Activated CD4-positive, alpha-beta T cell treated with anti-CD3 and anti-CD28 coated beads, Interleukin-2, amount 10 ng/mL, durations not matched to agents 24 days and 14 days (primary cell): ENCODE measurements around the gene CRHBP. TPM values are rescaled to one million over a fixed set of nuclear protein-coding genes. Genes with fewer than 3 reads are reported as not detected.
"Not testable (repeated sequence)": the region's sequence is repeated elsewhere in the genome, so short reads cannot be mapped to it uniquely, and the experiment has no call there.

Experiments used
- DNase-seq: peaks from one replicate; pipeline ENCODE4 v3.0.0; 2022
- H3K27ac Mint-ChIP-seq: one replicate; pipeline ENCODE4 v1.8.0; 2022; ENCODE audit warnings: mild to moderate bottlenecking, mixed read lengths
- H3K27me3 Mint-ChIP-seq: one replicate; pipeline ENCODE4 v1.8.0; 2022; ENCODE audit warnings: mixed read lengths
- H3K36me3 Mint-ChIP-seq: one replicate; pipeline ENCODE4 v1.8.0; 2022; ENCODE audit warnings: low read depth, mild to moderate bottlenecking, mixed read lengths
- H3K4me1 Mint-ChIP-seq: one replicate; pipeline ENCODE4 v1.8.0; 2021; ENCODE audit warnings: mixed read lengths
- H3K4me3 Mint-ChIP-seq: one replicate; pipeline ENCODE4 v1.8.0; 2022; ENCODE audit warnings: mild to moderate bottlenecking, moderate library complexity, mixed read lengths
- H3K9me3 Mint-ChIP-seq: one replicate; pipeline ENCODE4 v1.8.0; 2021; ENCODE audit warnings: mixed read lengths
- intact Hi-C: fragments of 100-400 bp; cut with micrococcal nuclease; formaldehyde crosslinking; loops from one replicate; pipeline ENCODE4 v1.15.1; 2023
- total RNA-seq: library from RNA; stranded (reverse); gene quantifications from 2 replicates; pipeline ENCODE4 v1.2.3, GENCODE V29; 2022

CRHBP gene
- total RNA-seq, 1 donor from 2014 or later, result 0.23 TPM

GRCh38 chr5:76943006-76943405, 9.8 kb upstream of the CRHBP start:
- no peak overlapping the region for H3K27ac Mint-ChIP-seq
- peaks cover 29% of the 10 kb centered on the region for H3K27me3 Mint-ChIP-seq
- H3K4me1 Mint-ChIP-seq, result no peaks in the 10 kb centered on the region
- no peak for DNase-seq
- H3K4me3 Mint-ChIP-seq, result no peak overlapping the region
- no peaks in the 10 kb centered on the region for H3K9me3 Mint-ChIP-seq
- intact Hi-C loops, result no loop called here
- H3K36me3 Mint-ChIP-seq, result no peaks in the 10 kb centered on the region

DNA sequence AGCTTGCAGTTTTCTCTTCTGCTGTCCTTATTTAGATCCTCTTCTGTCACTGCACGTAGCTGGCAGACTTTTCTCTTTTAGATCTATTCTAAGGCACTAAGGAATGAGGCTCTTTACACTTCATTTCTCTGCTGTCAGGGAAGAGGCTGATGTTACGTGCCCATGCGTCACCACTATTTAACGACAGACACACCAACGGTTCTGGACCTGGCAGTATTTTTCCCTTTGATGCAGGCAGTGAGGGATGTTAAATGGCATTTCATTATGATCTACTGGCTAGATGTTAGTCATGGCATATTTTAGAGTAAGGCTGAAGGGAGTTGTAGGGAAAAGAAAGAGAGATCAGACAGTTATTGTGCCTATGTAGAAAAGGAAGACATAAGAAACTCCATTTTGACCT, 8.2 kb upstream of the CRHBP start:
- DNase-seq, result no peak
- Mint-ChIP-seq H3K36me3 (no peaks in the 10 kb centered on the region), H3K4me3 (no peak overlapping the region), H3K27me3 (peaks cover 38% of the 10 kb centered on the region), H3K4me1 (no peaks in the 10 kb centered on the region), H3K9me3 (no peaks in the 10 kb centered on the region), H3K27ac (no peak overlapping the region)
- intact Hi-C loops, result no loop called here

- H3K27me3 Mint-ChIP-seq, result peaks cover 39% of the 10 kb centered on the region
- DNase-seq, H3K4me3 Mint-ChIP-seq, H3K36me3 Mint-ChIP-seq, H3K27ac Mint-ChIP-seq, H3K9me3 Mint-ChIP-seq, intact Hi-C loops, H3K4me1 Mint-ChIP-seq: not testable (repeated sequence)
Observed at GRCh38 chr5:76945238-76945637, 7.6 kb upstream of the CRHBP start.

- Mint-ChIP-seq H3K4me1 (no peaks in the 10 kb centered on the region), H3K9me3 (no peaks in the 10 kb centered on the region), H3K4me3 (no peak overlapping the region), H3K27me3 (peaks cover 43% of the 10 kb centered on the region), H3K27ac (no peak overlapping the region), H3K36me3 (no peaks in the 10 kb centered on the region)
- intact Hi-C loops, result no loop called here
- no peak for DNase-seq
Observed at GRCh38 chr5:76946090-76946489, 6.8 kb upstream of the CRHBP start.

DNA sequence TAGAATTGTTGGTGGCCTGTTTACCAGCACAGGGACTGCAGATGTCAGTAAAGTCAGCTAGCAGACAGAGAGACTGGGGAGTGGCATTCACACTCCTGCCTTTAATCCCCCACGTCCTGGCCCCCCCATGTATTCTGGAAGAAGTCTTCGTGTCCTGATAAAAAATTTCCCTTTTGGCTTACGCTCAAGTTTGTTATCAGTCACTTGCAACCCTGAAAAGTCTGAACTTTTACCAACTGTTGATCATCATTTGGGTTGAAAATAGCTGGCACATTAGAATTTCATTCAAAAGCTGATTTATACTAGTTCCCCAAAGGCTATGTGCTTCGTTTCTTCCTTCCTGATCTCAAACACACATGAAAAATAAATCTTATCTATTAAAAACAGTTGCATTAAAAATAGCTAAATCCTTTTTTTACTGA, 5.8 kb upstream of the CRHBP start:
- H3K27me3 Mint-ChIP-seq, result peaks cover 51% of the 10 kb centered on the region

DNA sequence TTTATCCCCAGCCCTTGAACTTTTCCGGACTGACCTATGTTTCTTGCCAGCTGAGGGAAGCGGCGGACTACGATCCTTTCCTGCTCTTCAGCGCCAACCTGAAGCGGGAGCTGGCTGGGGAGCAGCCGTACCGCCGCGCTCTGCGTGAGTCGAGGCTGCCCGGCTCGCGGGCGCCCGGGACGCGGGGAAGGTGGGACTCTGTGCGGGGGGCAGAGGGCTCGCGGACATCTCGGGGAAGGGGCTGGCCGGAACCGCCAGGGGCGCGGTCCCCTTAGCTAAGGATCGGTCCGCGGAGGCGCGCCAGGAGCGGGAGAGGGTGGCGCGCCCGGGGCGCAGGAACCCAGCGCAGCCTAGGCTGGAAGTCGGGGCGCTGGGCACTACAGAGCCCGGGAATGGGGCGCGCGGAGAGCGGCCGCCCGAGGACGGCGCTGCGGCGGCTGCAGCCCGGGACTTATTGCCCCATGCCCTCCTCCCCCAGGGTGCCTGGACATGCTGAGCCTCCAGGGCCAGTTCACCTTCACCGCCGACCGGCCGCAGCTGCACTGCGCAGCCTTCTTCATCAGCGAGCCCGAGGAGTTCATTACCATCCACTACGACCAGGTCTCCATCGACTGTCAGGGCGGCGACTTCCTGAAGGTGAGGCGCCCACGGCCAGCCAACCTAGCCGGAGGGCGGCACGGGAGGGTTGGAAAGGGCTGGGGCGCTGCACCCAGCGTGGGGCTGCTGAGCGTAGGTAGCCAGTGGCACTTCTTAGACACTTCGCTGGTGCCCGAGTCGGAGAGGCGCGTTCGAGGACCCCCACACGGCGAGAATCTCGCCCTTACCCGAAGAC, 922 bp downstream of the CRHBP start:
- Mint-ChIP-seq H3K4me3 (no peak overlapping the region), H3K27ac (no peak overlapping the region), H3K4me1 (no peaks in the 10 kb centered on the region), H3K27me3 (peaks cover 54% of the 10 kb centered on the region), H3K36me3 (no peaks in the 10 kb centered on the region), H3K9me3 (no peaks in the 10 kb centered on the region)
- DNase-seq, result no peak
- intact Hi-C loops, result loop anchor here (10.0 kb wide), 1 partner anchor 681 kb away; the partner anchor contains the start of gene OTP

More for the DNA sequence above, 5.8 kb upstream of the CRHBP start:
- Mint-ChIP-seq H3K36me3 (no peaks in the 10 kb centered on the region), H3K4me1 (no peaks in the 10 kb centered on the region), H3K27ac (no peak overlapping the region), H3K9me3 (no peaks in the 10 kb centered on the region), H3K4me3 (no peak overlapping the region)
- intact Hi-C loops, result no loop called here
- DNase-seq, result no peak

GRCh38 chr5:76954383-76954763, 1.5 kb downstream of the CRHBP start:
- intact Hi-C loops, result loop anchor here (10.0 kb wide), 1 partner anchor 680 kb away; the partner anchor contains the start of gene OTP

DNA sequence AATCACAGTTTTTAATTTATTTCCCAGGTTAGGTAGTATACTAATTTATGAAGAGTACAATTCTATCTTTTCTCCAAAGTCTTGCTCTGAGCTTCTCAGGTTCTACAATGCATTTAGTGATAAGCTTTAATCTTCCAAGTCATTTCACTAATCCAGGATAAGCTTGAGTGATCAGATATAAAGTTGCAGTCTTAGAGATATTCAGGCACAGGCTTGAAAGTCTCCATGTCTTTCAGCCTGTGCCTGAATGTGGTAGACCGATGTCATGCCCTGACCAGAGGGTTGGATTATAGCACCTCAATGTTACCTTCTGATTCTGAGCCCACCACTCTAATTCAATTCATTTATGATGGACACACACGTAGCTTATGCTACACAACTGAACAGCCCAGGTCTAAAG, 3.2 kb downstream of the CRHBP start:
- no peak overlapping the region for H3K27ac Mint-ChIP-seq
- peaks cover 16% of the 10 kb centered on the region for H3K4me1 Mint-ChIP-seq
- intact Hi-C loops, result loop anchor here (10.0 kb wide), 1 partner anchor 679 kb away; the partner anchor contains the start of gene OTP
- H3K27me3 Mint-ChIP-seq, result peaks cover 55% of the 10 kb centered on the region
- DNase-seq, result no peak
- no peaks in the 10 kb centered on the region for H3K9me3 Mint-ChIP-seq
- H3K36me3 Mint-ChIP-seq, result no peaks in the 10 kb centered on the region
- no peak overlapping the region for H3K4me3 Mint-ChIP-seq

More at GRCh38 chr5:76954383-76954763, 1.5 kb downstream of the CRHBP start:
- Mint-ChIP-seq H3K9me3 (no peaks in the 10 kb centered on the region), H3K4me1 (peaks cover 5% of the 10 kb centered on the region), H3K4me3 (no peak overlapping the region), H3K27me3 (peaks cover 56% of the 10 kb centered on the region), H3K36me3 (no peaks in the 10 kb centered on the region), H3K27ac (no peak overlapping the region)
- DNase-seq, result no peak

DNA sequence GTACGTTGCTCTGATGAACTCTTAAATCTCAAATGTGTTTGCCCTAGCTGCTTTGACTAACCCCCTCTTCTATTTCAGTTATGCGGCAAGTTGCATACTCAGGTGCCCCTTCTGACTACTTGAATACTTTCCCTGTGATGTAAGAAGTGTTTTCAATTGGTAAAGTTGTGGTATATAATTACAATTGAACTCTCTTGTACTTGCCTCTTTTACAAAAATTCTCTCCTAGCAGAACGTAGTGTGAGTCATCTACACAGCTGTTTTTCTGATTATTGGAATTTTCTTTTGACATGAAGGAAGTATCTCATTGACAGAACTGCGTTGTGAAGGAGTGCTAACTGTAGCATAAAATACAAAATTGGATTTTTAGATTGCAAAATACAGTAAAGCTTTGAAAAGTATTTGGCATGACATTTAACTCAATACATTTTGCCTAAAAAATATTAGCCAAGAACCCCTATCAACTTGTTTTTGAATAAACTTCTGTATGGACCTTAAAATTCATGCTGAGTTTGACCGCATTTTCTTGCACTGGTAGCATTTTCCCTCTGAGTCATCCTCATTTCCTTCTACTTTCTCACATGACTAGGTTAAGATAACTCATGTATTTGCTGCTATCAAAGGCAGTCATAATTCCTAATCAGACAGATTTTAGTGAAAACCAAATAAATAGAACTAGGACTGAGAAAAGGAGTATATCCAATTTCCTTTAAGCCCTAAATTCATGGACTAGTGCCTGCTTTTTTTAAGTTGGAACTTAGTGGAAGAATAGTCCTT, 6.3 kb downstream of the CRHBP start:
- peaks cover 18% of the 10 kb centered on the region for H3K4me1 Mint-ChIP-seq

GRCh38 chr5:76960004-76960625, 7.3 kb downstream of the CRHBP start:
- H3K36me3 Mint-ChIP-seq, result no peaks in the 10 kb centered on the region
- intact Hi-C loops, result no loop called here
- H3K4me3 Mint-ChIP-seq, result peak overlapping the region; percentile 10
- H3K27ac Mint-ChIP-seq, result no peak overlapping the region
- H3K9me3 Mint-ChIP-seq, result no peaks in the 10 kb centered on the region
- peak; percentile 67 for DNase-seq
- peaks cover 18% of the 10 kb centered on the region for H3K4me1 Mint-ChIP-seq
- peaks cover 43% of the 10 kb centered on the region for H3K27me3 Mint-ChIP-seq

More for the DNA sequence above, 6.3 kb downstream of the CRHBP start:
- H3K27me3 Mint-ChIP-seq, result peaks cover 52% of the 10 kb centered on the region
- intact Hi-C loops, result loop anchor here (10.0 kb wide), 1 partner anchor 676 kb away; the partner anchor contains the start of gene OTP
- H3K27ac Mint-ChIP-seq, result no peak overlapping the region
- H3K36me3 Mint-ChIP-seq, result no peaks in the 10 kb centered on the region
- DNase-seq, result no peak
- no peak overlapping the region for H3K4me3 Mint-ChIP-seq
- no peaks in the 10 kb centered on the region for H3K9me3 Mint-ChIP-seq

DNA sequence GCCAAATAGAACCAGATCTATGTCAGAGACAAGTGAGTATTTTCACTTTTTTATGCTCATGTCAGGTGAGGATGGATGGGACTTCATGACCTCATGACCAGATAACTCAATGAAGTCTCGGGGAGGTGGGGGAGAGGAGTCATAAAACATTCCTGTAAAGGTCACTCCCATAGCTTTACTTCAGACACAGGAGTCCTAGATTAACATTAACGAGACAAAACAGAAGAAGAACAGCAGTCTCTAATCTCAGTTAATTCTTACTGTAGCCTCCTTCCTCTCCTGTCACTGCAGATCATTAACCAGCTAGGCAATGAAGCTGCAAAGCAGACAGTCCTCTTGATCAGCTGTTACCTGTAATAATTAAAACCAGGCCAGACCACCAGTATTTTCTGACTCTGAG, 11.2 kb downstream of the CRHBP start:
- Mint-ChIP-seq H3K4me3 (no peak overlapping the region), H3K9me3 (no peaks in the 10 kb centered on the region), H3K36me3 (no peaks in the 10 kb centered on the region), H3K27ac (no peak overlapping the region), H3K4me1 (peaks cover 16% of the 10 kb centered on the region), H3K27me3 (peaks cover 31% of the 10 kb centered on the region)
- intact Hi-C loops, result no loop called here
- no peak for DNase-seq

DNA sequence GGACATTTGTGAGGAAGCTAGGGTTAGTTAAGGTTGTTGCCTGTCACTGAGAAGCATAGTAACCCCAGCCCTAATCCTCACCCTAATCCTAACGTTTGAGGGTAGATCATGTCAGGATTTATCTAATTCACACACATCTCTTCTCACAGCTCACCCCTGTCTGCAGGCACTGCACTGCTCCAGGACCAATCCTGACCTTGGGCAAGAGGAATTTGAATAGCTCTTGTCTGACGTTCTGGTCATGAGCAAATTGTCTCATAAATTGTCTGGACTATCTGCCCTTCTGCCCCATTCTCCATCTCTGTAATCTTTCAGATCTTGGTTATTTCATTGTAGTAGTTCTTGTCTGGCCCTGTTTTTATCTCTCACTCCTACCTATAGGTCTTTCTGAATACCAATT, 18.7 kb downstream of the CRHBP start:
- Mint-ChIP-seq H3K27me3 (peaks cover 23% of the 10 kb centered on the region), H3K4me3 (no peak overlapping the region), H3K4me1 (no peaks in the 10 kb centered on the region), H3K27ac (no peak overlapping the region), H3K36me3 (no peaks in the 10 kb centered on the region), H3K9me3 (no peaks in the 10 kb centered on the region)
- no peak for DNase-seq
- intact Hi-C loops, result no loop called here

GRCh38 chr5:76972689-76973088, 19.8 kb downstream of the CRHBP start:
- H3K27ac Mint-ChIP-seq, result no peak overlapping the region
- no peaks in the 10 kb centered on the region for H3K4me1 Mint-ChIP-seq
- no peaks in the 10 kb centered on the region for H3K36me3 Mint-ChIP-seq
- intact Hi-C loops, result no loop called here
- peaks cover 23% of the 10 kb centered on the region for H3K27me3 Mint-ChIP-seq
- no peak overlapping the region for H3K4me3 Mint-ChIP-seq
- no peak for DNase-seq
- no peaks in the 10 kb centered on the region for H3K9me3 Mint-ChIP-seq

- peaks cover 2% of the 10 kb centered on the region for H3K4me1 Mint-ChIP-seq
- no peak for DNase-seq
- no peaks in the 10 kb centered on the region for H3K9me3 Mint-ChIP-seq
- H3K27ac Mint-ChIP-seq, result no peak overlapping the region
- H3K27me3 Mint-ChIP-seq, result peaks cover 16% of the 10 kb centered on the region
- H3K36me3 Mint-ChIP-seq, result no peaks in the 10 kb centered on the region
- no peak overlapping the region for H3K4me3 Mint-ChIP-seq
- intact Hi-C loops, result no loop called here
Observed at GRCh38 chr5:76974785-76975184, 21.9 kb downstream of the CRHBP start.
